ENCODE measurements around the gene ANKAR. TPM values are rescaled to one million over a fixed set of nuclear protein-coding genes. Genes with fewer than 3 reads are reported as not detected.
"Not testable (repeated sequence)": the region's sequence is repeated elsewhere in the genome, so short reads cannot be mapped to it uniquely, and the experiment has no call there.

ANKAR gene
- total RNA-seq, 1 experiment from 2014 or later = 24.9 TPM

GRCh38 chr2:189661957-189662321, 12.5 kb upstream of the ANKAR start:
- Histone ChIP-seq H3K27ac (ENCODE audit: low read length) (no peak overlapping the region), H3K4me1 (ENCODE audit: low read length) (peaks cover 28% of the 10 kb centered on the region), H3K9ac (ENCODE audit: low read length) (peak overlapping the region; percentile 90), H2AFZ (ENCODE audit: low read length) (no peak overlapping the region), H3K9me2 (replicated peaks; ENCODE audit: insufficient read depth, low read length) (no peaks in the 10 kb centered on the region), H3K4me3 (ENCODE audit: low read length) (peak overlapping the region; percentile 83), H3K4me2 (ENCODE audit: low read depth, low read length, poor library complexity, severe bottlenecking) (peak overlapping the region; percentile 89), H3K27me3 (ENCODE audit: low read length) (no peaks in the 10 kb centered on the region), H3K36me3 (ENCODE audit: insufficient read depth, low read length) (peaks cover 29% of the 10 kb centered on the region), H3K9me3 (ENCODE audit: low read length) (no peaks in the 10 kb centered on the region), H4K20me1 (ENCODE audit: insufficient read depth, low read depth, low read length) (peaks cover 6% of the 10 kb centered on the region; the same call in 1 of the 2 replicates), H3K79me2 (ENCODE audit: low read length) (peaks cover 53% of the 10 kb centered on the region)
- peak; percentile 58 for DNase-seq

DNA sequence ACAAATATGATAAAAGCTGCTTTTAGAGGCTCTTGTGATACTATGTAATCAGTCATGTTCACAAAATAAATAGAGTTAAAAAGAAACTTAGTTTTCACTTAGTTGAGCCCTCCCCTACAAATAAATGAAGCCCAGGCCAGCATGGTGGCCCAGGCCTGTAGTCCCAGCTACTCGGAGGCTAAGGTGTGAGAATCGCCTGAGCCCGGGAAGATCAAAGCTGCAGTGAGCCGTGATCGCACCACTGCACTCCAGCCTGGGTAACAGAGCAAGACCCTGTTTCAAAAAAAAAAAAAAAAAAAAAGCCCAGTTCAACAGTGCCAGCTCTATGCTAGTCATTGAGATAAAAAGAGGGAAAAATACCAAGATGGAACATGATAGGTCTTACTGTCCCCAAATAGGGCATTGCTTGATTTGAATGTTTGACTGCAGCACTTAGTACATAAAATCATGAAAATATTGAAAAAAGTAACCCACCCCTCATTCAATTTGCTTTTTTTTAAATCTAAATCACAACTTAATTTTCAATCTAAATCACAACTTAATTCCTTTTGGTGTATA, 11.7 kb upstream of the ANKAR start:
- no peak overlapping the region; the same call in 1 of the 2 replicates for H3K27ac ChIP-seq (ENCODE audit: low read length)
- peak overlapping the region; percentile 90 for H3K9ac ChIP-seq (ENCODE audit: low read length)

GRCh38 chr2:189663319-189663718, 11.2 kb upstream of the ANKAR start:
- peak overlapping the region; percentile 38; the same call in 1 of the 2 replicates for H3K9ac ChIP-seq (ENCODE audit: low read length)
- not testable (repeated sequence) for H3K9me2 ChIP-seq (replicated peaks; ENCODE audit: insufficient read depth, low read length); H3K9me3 ChIP-seq (ENCODE audit: low read length); H3K27me3 ChIP-seq (ENCODE audit: low read length); H3K27ac ChIP-seq (ENCODE audit: low read length); H2AFZ ChIP-seq (ENCODE audit: low read length); H4K20me1 ChIP-seq (ENCODE audit: insufficient read depth, low read depth, low read length); DNase-seq
- peaks cover 41% of the 10 kb centered on the region for H3K36me3 ChIP-seq (ENCODE audit: insufficient read depth, low read length)
- H3K4me3 ChIP-seq (ENCODE audit: low read length) = peak overlapping the region; percentile 30; the same call in 1 of the 2 replicates
- peak overlapping the region; percentile 56 for H3K4me2 ChIP-seq (ENCODE audit: low read depth, low read length, poor library complexity, severe bottlenecking)
- H3K4me1 ChIP-seq (ENCODE audit: low read length) = peaks cover 28% of the 10 kb centered on the region
- peaks cover 66% of the 10 kb centered on the region for H3K79me2 ChIP-seq (ENCODE audit: low read length)

More for the DNA sequence above, 11.7 kb upstream of the ANKAR start:
- Histone ChIP-seq H3K9me2 (replicated peaks; ENCODE audit: insufficient read depth, low read length) (no peaks in the 10 kb centered on the region), H3K79me2 (ENCODE audit: low read length) (peaks cover 61% of the 10 kb centered on the region), H3K4me2 (ENCODE audit: low read depth, low read length, poor library complexity, severe bottlenecking) (peak overlapping the region; percentile 89), H4K20me1 (ENCODE audit: insufficient read depth, low read depth, low read length) (peaks cover 6% of the 10 kb centered on the region; the same call in 1 of the 2 replicates), H3K27me3 (ENCODE audit: low read length) (no peaks in the 10 kb centered on the region), H3K4me1 (ENCODE audit: low read length) (peaks cover 28% of the 10 kb centered on the region), H3K36me3 (ENCODE audit: insufficient read depth, low read length) (peaks cover 37% of the 10 kb centered on the region), H3K9me3 (ENCODE audit: low read length) (no peaks in the 10 kb centered on the region), H2AFZ (ENCODE audit: low read length) (no peak overlapping the region), H3K4me3 (ENCODE audit: low read length) (peak overlapping the region; percentile 83)
- no peak for DNase-seq

DNA sequence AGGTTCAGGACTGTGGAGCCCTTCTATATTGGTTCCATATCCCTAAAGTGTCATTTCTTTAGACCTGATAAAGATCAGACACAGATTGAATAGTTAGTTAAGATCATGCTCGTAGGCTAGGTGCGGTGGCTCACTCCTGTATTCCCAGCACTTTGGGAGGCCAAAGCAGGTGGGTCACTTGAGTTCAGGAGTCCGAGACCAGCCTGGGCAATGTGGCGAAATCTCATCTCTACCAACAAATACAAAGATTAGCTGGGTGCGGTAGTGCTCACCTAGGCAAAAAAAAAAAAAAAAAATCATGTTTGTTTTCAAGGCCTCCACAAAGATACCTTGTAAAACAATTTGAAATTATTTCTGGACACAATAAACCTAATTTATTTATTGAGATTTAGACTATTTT, 4.6 kb upstream of the ANKAR start:
- no peaks in the 10 kb centered on the region for H3K27me3 ChIP-seq (ENCODE audit: low read length)
- no peak for DNase-seq
- H3K9ac ChIP-seq (ENCODE audit: low read length) = no peak overlapping the region
- no peak overlapping the region for H3K27ac ChIP-seq (ENCODE audit: low read length)
- H3K4me3 ChIP-seq (ENCODE audit: low read length) = no peak overlapping the region
- H3K4me2 ChIP-seq (ENCODE audit: low read depth, low read length, poor library complexity, severe bottlenecking) = no peak overlapping the region
- no peak overlapping the region for H2AFZ ChIP-seq (ENCODE audit: low read length)
- peaks cover 69% of the 10 kb centered on the region for H3K36me3 ChIP-seq (ENCODE audit: insufficient read depth, low read length)
- no peaks in the 10 kb centered on the region for H3K9me2 ChIP-seq (replicated peaks; ENCODE audit: insufficient read depth, low read length)
- no peaks in the 10 kb centered on the region for H3K9me3 ChIP-seq (ENCODE audit: low read length)
- peaks cover 51% of the 10 kb centered on the region for H3K79me2 ChIP-seq (ENCODE audit: low read length)
- peaks cover 7% of the 10 kb centered on the region for H3K4me1 ChIP-seq (ENCODE audit: low read length)
- no peaks in the 10 kb centered on the region for H4K20me1 ChIP-seq (ENCODE audit: insufficient read depth, low read depth, low read length)

DNA sequence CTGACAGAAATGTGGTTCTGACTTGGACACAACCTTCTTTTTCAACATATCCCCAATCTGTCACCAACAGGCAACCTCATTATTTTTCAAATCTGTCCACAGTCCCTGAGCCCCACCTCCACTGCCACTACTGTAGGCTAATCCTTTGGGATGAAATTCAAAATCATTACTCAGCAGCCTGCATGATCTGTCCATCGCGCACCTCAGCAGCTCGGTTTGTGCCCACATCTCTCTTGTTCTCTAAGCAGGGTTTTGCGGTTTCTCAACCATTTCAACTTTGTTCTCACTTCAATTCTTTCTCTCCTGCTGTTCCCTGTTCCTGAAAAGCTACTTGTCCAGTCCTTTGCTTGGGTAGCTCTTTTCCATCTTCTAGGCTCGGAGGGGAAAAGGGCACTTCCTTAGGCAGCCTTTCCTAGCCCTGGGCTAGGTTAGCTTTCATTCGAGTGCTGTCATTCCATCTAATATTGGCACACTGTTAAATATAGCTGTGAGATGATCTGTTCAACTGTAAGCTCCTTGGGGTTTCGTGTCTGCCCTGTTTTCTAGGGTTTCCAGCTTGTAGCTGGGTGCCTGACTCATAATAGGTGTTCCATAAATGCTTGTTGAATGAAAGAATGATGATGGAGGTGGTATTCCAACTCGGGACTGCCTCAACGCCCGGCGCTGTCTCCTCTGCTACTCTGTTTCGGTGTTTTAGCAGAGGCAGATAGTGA, 653 bp upstream of the ANKAR start:
- Histone ChIP-seq H3K79me2 (ENCODE audit: low read length) (peaks cover 39% of the 10 kb centered on the region), H3K27ac (ENCODE audit: low read length) (no peak overlapping the region), H3K4me2 (ENCODE audit: low read depth, low read length, poor library complexity, severe bottlenecking) (peak overlapping the region; percentile 69), H3K9ac (ENCODE audit: low read length) (peak overlapping the region; percentile 76), H2AFZ (ENCODE audit: low read length) (no peak overlapping the region), H3K36me3 (ENCODE audit: insufficient read depth, low read length) (peaks cover 46% of the 10 kb centered on the region), H3K4me3 (ENCODE audit: low read length) (peak overlapping the region; percentile 67), H3K9me2 (replicated peaks; ENCODE audit: insufficient read depth, low read length) (no peaks in the 10 kb centered on the region), H3K27me3 (ENCODE audit: low read length) (no peaks in the 10 kb centered on the region), H3K9me3 (ENCODE audit: low read length) (no peaks in the 10 kb centered on the region), H3K4me1 (ENCODE audit: low read length) (peaks cover 7% of the 10 kb centered on the region), H4K20me1 (ENCODE audit: insufficient read depth, low read depth, low read length) (no peaks in the 10 kb centered on the region)
- no peak for DNase-seq

DNA sequence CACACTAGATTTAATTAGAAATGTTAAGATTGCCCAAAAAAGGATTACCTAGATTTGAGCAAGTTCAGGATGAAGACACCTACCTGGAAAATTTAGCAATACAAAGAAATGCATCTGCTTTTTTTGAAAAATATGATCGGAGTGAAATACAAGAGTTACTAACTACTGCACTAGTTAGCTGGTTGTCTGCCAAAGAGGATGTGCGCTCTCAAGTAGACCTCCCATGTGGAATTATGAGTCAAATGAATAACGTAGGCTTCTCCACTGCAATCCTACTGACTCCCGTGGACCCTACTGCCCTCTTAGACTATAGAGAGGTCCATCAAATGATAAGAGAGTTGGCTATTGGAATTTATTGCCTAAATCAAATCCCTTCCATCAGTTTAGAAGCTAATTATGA, 2.0 kb downstream of the ANKAR start:
- no peaks in the 10 kb centered on the region for H3K27me3 ChIP-seq (ENCODE audit: low read length)
- H3K79me2 ChIP-seq (ENCODE audit: low read length) = peaks cover 51% of the 10 kb centered on the region
- H4K20me1 ChIP-seq (ENCODE audit: insufficient read depth, low read depth, low read length) = no peaks in the 10 kb centered on the region
- no peak overlapping the region for H3K4me2 ChIP-seq (ENCODE audit: low read depth, low read length, poor library complexity, severe bottlenecking)
- H3K4me1 ChIP-seq (ENCODE audit: low read length) = peaks cover 7% of the 10 kb centered on the region
- no peak overlapping the region for H3K27ac ChIP-seq (ENCODE audit: low read length)
- no peak overlapping the region for H2AFZ ChIP-seq (ENCODE audit: low read length)
- H3K4me3 ChIP-seq (ENCODE audit: low read length) = no peak overlapping the region
- DNase-seq = no peak
- H3K9me2 ChIP-seq (replicated peaks; ENCODE audit: insufficient read depth, low read length) = no peaks in the 10 kb centered on the region
- no peaks in the 10 kb centered on the region for H3K9me3 ChIP-seq (ENCODE audit: low read length)
- H3K9ac ChIP-seq (ENCODE audit: low read length) = no peak overlapping the region
- peaks cover 28% of the 10 kb centered on the region for H3K36me3 ChIP-seq (ENCODE audit: insufficient read depth, low read length)

DNA sequence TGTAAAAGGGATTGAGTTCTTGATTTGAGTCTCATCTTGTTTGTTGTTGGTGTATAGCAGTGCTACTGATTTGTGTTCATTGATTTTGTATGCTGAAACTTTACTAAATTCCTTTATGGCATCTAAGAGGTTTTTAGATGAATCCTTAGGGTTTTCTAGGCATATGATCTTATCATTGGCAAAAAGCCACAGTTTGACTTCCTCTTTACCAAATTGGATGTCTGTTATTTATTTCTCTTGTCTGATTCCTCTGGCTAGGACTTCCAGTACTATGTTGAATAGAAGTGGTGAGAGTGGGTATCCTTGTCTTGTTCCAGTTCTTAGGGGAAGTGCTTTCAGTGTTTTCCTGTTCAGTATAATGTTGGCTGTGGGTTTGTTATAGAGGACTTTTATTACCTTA, 4.8 kb downstream of the ANKAR start:
- Histone ChIP-seq H3K27ac (ENCODE audit: low read length) (no peak overlapping the region), H3K9me2 (replicated peaks; ENCODE audit: insufficient read depth, low read length) (no peaks in the 10 kb centered on the region), H3K27me3 (ENCODE audit: low read length) (no peaks in the 10 kb centered on the region), H3K9me3 (ENCODE audit: low read length) (no peaks in the 10 kb centered on the region), H3K4me2 (ENCODE audit: low read depth, low read length, poor library complexity, severe bottlenecking) (no peak overlapping the region), H3K9ac (ENCODE audit: low read length) (no peak overlapping the region), H4K20me1 (ENCODE audit: insufficient read depth, low read depth, low read length) (no peaks in the 10 kb centered on the region), H3K79me2 (ENCODE audit: low read length) (peaks cover 61% of the 10 kb centered on the region), H3K4me1 (ENCODE audit: low read length) (no peaks in the 10 kb centered on the region; the same call in 1 of the 2 replicates), H2AFZ (ENCODE audit: low read length) (no peak overlapping the region), H3K4me3 (ENCODE audit: low read length) (no peak overlapping the region), H3K36me3 (ENCODE audit: insufficient read depth, low read length) (peaks cover 14% of the 10 kb centered on the region)
- DNase-seq = no peak

DNA sequence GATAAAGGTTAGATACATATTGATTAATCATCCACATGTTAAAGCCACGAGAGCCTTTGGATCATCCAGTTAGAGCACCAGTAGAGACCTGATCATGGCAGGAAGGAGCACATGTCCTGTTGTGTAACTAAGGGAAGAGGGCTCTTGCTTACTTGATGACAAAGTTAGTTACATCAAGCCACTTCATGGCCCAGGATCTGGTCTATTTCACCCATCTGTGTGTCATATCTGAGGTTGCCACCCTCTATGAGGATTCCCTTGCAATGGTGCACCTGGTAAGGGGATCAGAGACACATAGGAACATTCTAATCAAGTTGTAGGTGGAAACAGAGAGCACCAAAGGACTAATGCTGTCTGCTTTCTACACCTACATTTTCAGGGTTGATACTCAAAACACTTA, 6.7 kb downstream of the ANKAR start:
- Histone ChIP-seq H3K27ac (ENCODE audit: low read length) (no peak overlapping the region), H3K9me3 (ENCODE audit: low read length) (no peaks in the 10 kb centered on the region), H3K9ac (ENCODE audit: low read length) (no peak overlapping the region), H3K4me3 (ENCODE audit: low read length) (no peak overlapping the region), H3K4me2 (ENCODE audit: low read depth, low read length, poor library complexity, severe bottlenecking) (no peak overlapping the region), H3K27me3 (ENCODE audit: low read length) (no peaks in the 10 kb centered on the region), H2AFZ (ENCODE audit: low read length) (no peak overlapping the region), H3K9me2 (replicated peaks; ENCODE audit: insufficient read depth, low read length) (no peaks in the 10 kb centered on the region), H3K4me1 (ENCODE audit: low read length) (peaks cover 10% of the 10 kb centered on the region), H3K36me3 (ENCODE audit: insufficient read depth, low read length) (peaks cover 9% of the 10 kb centered on the region), H4K20me1 (ENCODE audit: insufficient read depth, low read depth, low read length) (no peaks in the 10 kb centered on the region), H3K79me2 (ENCODE audit: low read length) (peaks cover 61% of the 10 kb centered on the region)
- DNase-seq = no peak

Measured in Karpas-422 (cell line).